AG09309 (cell line): ENCODE measurements around the gene CYCS.

Source experiments
- DNase-seq: peaks from one replicate; pipeline ENCODE4 v3.0.0-alpha.2; 2010; ENCODE audit warnings: low read depth
- H3K4me3 ChIP-seq: 2 replicates; pipeline ENCODE4 v1.5.1; 2011; ENCODE audit warnings: mild to moderate bottlenecking, low read depth, low read length, moderate library complexity; ENCODE audit not compliant: control insufficient read depth
- CTCF ChIP-seq: IDR thresholded peaks from 2 replicates; pipeline ENCODE4 v1.5.1; 2011; ENCODE audit warnings: mild to moderate bottlenecking, low read depth, low read length, inconsistent platforms; ENCODE audit not compliant: insufficient read depth, control insufficient read depth; ENCODE audit errors: missing control alignments

CYCS gene

GRCh38 chr7:25143763-25144162 lies 18.7 kb upstream of the CYCS start:
- DNase-seq = no peak
- no peak overlapping the region for H3K4me3 ChIP-seq
- TF ChIP-seq CTCF = no peak

- DNase-seq = no peak
- TF ChIP-seq CTCF = no peak
- H3K4me3 ChIP-seq = no peak overlapping the region
These were observed 14.5 kb upstream of the CYCS start for GRCh38 chr7:25139536-25139935.

GRCh38 chr7:25134358-25135010 lies 9.4 kb upstream of the CYCS start:
- H3K4me3 ChIP-seq = no peak overlapping the region
- no peak for DNase-seq
- TF ChIP-seq CTCF = no peak

GRCh38 chr7:25132430-25132829 lies 7.4 kb upstream of the CYCS start:
- no peak for DNase-seq
- no peak for TF ChIP-seq CTCF
- no peak overlapping the region for H3K4me3 ChIP-seq

- no peak overlapping the region for H3K4me3 ChIP-seq
- no peak for DNase-seq
- TF ChIP-seq CTCF = no peak
These were observed 1.7 kb upstream of the CYCS start for GRCh38 chr7:25126751-25127150.

- TF ChIP-seq CTCF = no peak
- DNase-seq = no peak
- H3K4me3 ChIP-seq = peak overlapping the region; percentile 79
These were observed 459 bp downstream of the CYCS start for GRCh38 chr7:25124465-25125136.
